Omental fat pad (tissue), 4 donors: ENCODE results near the gene HABP2. TPM values are rescaled to one million over a fixed set of nuclear protein-coding genes. Genes with fewer than 3 reads are reported as not detected.

Source experiments
- ATAC-seq: fragments of 150-250 bp; one replicate; pipeline ENCODE4 v1.9.1; 2016; ENCODE audit warnings: mild to moderate bottlenecking, moderate library complexity; ENCODE audit not compliant: low FRiP score
- DNase-seq: peaks from one replicate; pipeline ENCODE4 v3.0.0-alpha.2; 2019; ENCODE audit warnings: low spot score
- total RNA-seq, 4 donors: library from RNA; depleted of rRNA; stranded (reverse); fragments of >200 nt; gene quantifications; one replicate each; pipeline ENCODE4 v1.1.0, GENCODE V29; 2016
- TF ChIP-seq, protein P1 (sequence below), 3 donors: fragments of 450-650 bp; IDR thresholded peaks; one replicate each; pipeline ENCODE4 v1.5.1; 2016 to 2017; ENCODE audit warnings: antibody characterized with exemption in 3 of 3, mild to moderate bottlenecking in 3 of 3, moderate library complexity in 2 of 3

Gene HABP2
- total RNA-seq, 4 donors from 2014 or later: not detected

DNA sequence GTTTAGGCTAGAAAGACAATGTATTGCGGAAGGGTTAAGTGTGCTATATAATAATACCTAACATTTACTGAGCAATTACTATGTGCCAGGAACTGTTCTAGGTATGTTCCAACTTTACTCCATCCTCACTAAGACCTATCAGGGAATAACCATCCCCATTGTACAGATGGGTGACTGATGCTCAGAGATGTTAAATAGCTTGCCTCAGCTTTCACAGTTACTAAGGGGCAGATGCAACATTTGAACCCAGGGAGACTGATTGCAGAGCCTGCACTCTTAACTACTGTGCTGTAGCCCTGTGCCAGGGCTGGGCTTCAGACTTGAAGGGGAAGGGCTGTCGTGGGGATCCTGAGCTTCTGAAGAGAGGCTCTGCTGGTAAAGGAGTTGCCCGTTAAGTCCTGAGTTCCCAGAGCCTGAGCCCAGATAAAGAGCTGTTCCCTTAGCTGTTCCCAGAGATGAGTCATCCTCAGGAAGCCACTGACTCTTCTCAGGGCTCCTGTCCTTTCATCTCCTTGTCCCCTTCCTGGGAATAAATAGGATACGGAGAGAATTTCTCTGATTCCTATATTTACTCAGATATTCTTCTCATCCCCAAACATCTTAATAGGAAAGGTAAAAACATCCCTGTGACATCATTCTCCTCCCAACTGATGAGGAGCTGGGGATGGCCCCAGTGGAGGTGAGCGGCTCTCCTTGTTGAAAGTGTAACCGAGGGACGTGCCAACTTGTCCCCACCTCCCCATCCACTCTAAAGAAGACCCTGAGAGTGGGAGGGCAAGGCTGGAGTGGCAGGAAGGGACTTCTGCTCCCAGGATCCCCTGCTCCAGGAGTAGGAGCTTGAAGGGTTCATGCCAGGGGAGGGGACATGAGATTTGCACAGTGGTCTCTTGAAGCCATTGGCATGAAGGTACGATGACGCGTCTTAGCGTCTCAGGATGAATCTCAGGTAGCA is 28.0 kb upstream of the HABP2 start:
- ATAC-seq (no peak), DNase-seq (no peak)
- TF ChIP-seq, protein P1, sequence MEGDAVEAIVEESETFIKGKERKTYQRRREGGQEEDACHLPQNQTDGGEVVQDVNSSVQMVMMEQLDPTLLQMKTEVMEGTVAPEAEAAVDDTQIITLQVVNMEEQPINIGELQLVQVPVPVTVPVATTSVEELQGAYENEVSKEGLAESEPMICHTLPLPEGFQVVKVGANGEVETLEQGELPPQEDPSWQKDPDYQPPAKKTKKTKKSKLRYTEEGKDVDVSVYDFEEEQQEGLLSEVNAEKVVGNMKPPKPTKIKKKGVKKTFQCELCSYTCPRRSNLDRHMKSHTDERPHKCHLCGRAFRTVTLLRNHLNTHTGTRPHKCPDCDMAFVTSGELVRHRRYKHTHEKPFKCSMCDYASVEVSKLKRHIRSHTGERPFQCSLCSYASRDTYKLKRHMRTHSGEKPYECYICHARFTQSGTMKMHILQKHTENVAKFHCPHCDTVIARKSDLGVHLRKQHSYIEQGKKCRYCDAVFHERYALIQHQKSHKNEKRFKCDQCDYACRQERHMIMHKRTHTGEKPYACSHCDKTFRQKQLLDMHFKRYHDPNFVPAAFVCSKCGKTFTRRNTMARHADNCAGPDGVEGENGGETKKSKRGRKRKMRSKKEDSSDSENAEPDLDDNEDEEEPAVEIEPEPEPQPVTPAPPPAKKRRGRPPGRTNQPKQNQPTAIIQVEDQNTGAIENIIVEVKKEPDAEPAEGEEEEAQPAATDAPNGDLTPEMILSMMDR (IDR thresholded peaks at IDR 0.05): no peak

DNA sequence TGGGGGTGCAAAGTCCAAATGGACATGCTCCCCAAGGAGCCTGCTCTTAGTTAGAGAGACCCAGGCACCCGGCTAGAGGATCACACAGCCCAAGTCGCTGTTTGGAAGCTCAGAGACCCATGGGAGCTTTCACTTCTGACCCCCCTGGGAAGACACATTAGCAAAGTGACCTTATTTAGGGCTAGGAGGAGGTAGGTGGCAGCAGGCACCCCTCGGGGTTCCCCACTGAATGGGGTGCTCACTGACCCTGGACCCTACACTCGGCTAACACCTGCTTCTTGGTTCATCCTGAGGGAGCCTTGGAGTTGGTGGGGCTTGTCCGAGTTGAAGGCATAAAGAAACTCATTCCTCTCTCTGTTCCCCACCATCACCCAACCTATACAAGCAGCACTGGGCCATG is 27.1 kb upstream of the HABP2 start:
- ATAC-seq: no peak
- no peak for DNase-seq
- TF ChIP-seq, protein P1 (IDR thresholded peaks at IDR 0.05): no peak

DNA sequence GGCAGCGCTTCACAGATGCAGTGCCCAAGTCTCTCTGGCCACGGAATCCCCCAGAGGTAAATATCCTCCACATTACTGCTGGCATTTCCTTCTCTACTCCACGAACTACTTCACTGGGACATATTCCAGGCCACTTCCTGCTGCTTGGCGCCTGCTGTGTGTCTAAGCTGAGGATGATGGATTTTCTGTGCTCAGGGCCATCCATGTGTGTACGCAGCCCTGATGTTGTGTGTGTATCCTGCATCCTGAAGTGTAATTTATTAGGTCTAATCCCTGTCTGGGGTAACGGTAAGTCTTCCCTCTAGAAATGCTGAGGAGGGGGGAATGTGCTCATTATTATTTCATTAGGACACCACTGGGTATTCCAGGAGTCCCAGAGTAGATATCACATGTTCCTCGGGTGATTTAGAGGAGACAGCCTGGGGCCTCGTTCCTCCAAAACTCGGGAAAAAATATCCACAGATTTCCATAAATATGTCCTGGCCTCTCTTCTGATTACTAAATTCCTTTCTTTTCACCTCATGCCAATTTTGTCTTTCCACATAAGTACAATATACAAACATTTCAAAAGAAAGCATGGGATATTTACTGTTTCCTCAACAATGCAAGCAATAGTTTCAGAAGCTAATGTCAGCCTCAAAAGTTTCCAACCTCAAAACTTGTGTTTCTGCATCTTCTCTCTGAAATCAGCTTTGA is 25.5 kb upstream of the HABP2 start:
- no peak for DNase-seq
- TF ChIP-seq, protein P1 (IDR thresholded peaks at IDR 0.05): no peak
- ATAC-seq: no peak

DNA sequence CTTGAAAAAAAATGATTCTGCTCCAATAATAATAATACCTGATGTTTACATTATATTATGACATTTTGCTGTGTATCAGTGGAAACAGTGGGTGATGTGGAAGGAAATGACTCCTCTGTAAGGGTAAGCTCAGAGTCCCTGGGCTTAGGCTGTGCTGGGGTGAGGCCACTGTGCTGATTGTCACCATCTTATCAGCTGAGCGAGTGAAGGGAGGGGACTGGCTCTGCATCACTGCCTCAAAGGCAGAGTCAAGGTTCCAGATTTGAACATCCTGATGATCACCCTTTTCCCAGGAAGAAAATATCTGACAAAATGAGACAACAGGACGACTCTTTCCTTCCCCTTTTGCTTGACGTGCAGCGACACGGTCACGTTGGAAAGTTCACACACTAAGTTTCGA is 24.0 kb upstream of the HABP2 start:
- ATAC-seq (no peak), DNase-seq (no peak)
- TF ChIP-seq, protein P1 (IDR thresholded peaks at IDR 0.05): no peak

GRCh38 chr10:113529575-113529974 is 23.3 kb upstream of the HABP2 start:
- no peak for DNase-seq
- ATAC-seq: no peak
- TF ChIP-seq, protein P1 (IDR thresholded peaks at IDR 0.05): no peak

GRCh38 chr10:113530476-113530875 is 22.4 kb upstream of the HABP2 start:
- TF ChIP-seq, protein P1 (IDR thresholded peaks at IDR 0.05): no peak
- DNase-seq (no peak), ATAC-seq (no peak)
